Thyroid gland (tissue), 4 donors: Measurements from ENCODE around the gene CAMTA2.

Source experiments
- POLR2A ChIP-seq, 2 donors: fragments of 450-650 bp; IDR thresholded peaks; one replicate each; pipeline ENCODE4 v1.6.1; 2017; ENCODE audit warnings: antibody characterized with exemption in 2 of 2, mild to moderate bottlenecking in 2 of 2, moderate library complexity in 1 of 2
- TF ChIP-seq, protein P1 (sequence below), 6 experiments: fragments of 200-600 bp in 3 of 6; fragments of 450-650 bp in 3 of 6; sonication (generic) in 3 of 6; IDR thresholded peaks; one replicate each; pipeline ENCODE4 v1.5.1; 2016 to 2019; ENCODE audit warnings: antibody characterized with exemption in 6 of 6, mild to moderate bottlenecking in 2 of 6, inconsistent platforms in 1 of 6, moderate library complexity in 1 of 6

DNA sequence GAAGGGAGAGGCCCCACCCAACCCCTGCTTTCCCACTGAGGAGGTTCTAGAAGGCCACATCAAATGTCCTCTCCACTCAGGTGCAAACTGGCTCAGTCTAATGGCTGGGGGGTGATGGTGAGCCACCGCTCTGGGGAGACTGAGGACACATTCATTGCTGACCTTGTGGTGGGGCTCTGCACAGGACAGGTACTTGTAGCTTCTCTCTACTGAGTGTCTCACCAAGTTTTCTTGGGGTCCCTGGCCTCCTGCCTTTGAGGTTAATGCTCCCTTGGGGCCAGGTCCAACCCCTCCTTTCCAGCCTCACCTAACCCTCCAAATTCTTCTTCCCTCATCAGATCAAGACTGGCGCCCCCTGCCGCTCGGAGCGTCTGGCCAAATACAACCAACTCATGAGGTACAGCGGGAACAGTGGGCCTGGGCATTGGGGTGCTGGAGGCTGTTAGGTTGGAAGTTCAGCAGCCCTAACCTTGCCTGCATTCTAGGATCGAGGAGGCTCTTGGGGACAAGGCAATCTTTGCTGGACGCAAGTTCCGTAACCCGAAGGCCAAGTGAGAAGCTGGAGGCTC is 30.9 kb downstream of the CAMTA2 start:
- TF ChIP-seq, protein P1, sequence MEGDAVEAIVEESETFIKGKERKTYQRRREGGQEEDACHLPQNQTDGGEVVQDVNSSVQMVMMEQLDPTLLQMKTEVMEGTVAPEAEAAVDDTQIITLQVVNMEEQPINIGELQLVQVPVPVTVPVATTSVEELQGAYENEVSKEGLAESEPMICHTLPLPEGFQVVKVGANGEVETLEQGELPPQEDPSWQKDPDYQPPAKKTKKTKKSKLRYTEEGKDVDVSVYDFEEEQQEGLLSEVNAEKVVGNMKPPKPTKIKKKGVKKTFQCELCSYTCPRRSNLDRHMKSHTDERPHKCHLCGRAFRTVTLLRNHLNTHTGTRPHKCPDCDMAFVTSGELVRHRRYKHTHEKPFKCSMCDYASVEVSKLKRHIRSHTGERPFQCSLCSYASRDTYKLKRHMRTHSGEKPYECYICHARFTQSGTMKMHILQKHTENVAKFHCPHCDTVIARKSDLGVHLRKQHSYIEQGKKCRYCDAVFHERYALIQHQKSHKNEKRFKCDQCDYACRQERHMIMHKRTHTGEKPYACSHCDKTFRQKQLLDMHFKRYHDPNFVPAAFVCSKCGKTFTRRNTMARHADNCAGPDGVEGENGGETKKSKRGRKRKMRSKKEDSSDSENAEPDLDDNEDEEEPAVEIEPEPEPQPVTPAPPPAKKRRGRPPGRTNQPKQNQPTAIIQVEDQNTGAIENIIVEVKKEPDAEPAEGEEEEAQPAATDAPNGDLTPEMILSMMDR (IDR thresholded peaks at IDR 0.05): peak in 1 of 6 experiments; percentile 11
- TF ChIP-seq POLR2A (IDR thresholded peaks at IDR 0.05): no peak
